HG02798 (cell line): ENCODE results near the gene TDRD9.

Experiments used
- ATAC-seq: cut with Tn5 transposase; IDR thresholded peaks from one replicate; pipeline ENCODE4 v1.9.1; 2021; ENCODE audit warnings: mild to moderate bottlenecking; ENCODE audit not compliant: unreplicated experiment, poor library complexity

Gene TDRD9

DNA sequence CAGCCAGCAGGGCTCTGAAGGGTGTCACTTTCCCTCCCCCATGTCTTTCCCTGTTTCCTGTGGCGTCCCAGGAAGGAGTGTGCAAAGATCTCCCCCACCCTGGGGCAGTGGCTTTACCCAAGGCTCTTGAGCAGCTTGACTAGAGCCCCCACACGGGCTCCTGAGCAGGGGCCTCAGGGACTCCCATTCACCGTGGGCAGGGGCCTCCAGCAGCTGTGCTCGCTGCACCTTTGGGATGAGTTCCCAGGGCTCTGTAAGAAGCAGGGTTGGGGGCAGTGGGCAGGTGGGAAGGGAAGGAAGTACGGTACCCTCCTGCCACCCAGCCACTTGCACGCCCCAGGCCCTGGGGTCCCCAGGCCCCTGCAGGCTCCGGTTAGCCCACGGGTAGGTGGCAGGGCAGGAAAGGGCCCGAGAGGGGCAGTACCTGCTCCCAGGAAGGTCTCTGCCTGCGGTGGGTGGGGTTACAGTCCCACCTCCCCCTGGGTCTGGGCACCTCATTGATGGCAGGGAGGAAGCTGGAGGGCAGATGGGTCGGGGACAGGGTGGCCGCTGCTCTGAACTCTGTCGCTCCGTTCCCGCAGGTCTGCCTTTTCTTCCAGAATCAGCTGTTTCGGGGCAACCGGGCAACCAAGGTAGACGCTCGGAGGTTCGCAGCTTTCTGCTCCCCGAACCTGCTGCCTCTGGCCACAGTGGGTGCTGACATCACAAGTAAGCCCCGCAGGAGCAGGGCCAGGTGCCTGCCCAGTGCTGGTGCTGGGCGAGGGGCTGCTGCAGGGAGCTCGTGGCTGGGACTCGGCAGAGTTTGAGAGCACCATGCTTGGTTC is 170.2 kb downstream of the TDRD9 start:
- ATAC-seq = no peak

DNA sequence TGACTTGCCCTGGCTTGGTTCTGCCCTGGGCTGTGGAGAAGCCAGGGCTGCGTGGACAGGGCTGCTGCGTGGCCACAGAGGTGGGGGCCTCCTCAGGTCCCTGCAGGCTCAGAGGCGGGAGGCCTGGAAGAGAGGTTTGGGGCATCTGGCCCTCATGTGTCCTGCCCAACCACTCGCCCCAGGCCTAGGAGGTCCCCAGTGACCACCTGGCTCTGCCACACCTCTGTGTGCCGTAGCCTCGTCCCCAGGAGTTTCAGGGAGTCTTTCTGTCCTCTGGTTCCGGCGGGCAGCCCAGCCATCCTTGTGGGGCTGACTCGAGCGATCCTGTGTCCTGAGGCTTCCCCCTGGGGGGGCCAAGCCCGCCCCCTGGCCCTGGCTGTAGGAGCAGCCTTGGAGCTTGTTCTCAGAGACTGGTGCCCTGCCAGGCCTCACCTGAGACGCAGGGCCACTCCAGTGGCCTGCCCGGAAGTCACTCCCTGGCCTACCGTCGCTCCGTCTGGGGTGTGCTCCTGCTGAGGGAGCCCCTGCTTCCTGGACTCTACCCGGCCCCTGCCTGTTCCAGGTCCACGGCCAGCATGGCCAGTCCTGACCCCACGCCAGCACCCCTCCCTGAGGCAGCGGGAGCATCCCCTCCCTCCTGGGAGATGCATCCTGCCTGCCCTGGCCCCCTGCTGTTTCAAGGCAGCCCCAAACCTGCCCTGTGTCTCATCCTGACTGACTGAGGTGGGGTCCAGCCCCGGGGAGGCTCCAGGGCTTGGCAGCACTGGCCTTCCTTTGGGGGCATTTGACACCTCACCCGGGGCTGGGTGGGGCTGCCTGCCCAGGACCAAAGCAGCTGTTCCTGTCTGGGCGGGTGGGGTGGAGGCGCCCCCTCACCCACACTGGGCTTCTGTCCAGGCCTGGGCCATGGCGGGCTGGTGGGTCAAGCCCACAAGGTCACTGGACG is 171.1 kb downstream of the TDRD9 start:
- no peak for ATAC-seq

- ATAC-seq = no peak
Measured at GRCh38 chr14:104100171-104101085, 172.2 kb downstream of the TDRD9 start.

DNA sequence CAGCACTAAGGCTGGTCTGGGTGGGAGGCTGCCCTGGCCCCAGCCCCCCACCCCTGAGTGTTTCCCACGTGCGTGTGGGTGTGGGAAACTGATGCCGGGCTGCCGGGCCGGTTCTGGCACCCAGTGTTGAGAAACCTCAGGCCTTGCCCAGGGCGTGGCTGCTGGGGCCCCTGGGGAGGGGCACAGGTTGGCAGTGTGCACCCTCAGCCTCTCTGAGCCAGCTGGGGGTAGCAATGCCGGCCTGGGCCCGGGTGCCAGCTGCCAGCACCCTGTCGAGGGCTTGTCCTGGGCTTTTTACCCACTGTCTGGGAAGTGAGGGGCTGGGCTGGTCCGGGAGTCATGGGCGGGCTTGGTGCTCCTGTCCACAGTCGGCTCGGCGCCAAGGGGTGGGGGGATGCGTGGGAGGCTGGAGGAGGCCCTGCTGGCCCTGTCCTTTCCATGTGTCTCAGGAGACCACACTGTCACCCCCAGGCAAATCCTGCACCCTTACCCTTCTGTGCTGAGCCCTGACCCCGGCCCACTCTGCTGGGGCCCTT is 172.9 kb downstream of the TDRD9 start:
- ATAC-seq = no peak

DNA sequence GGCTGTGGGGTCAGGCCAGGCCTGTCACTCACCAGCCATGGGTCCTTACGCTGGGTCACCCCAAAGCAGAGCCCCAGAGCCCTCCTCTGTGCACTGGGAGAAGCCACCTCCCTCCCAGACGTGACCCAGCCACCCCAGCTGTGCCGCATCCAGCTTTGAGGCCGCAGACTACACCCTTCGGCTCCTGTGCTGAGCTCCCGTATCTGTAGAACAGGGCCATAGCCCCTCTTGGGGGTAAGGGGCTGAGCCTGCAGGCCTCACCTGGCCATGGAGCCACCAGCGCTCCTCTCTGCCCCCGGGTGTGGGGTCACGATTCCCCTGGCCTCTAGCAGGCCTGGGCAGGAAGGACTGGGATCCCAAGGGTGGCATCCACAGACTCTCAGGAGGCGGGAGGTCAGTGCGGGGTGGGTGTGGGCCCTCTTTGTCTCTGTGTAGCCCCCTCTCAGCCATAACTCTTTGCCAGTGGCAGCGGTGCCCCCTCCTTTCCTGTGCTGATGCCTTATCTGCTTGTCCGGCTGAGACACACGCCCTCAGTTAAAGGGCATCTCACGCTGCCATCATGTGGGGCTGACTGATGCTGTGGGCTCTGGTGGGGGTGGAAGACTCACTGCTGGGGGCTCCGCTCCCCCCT is 173.5 kb downstream of the TDRD9 start:
- ATAC-seq = no peak
